Measurements from ENCODE around the gene RFPL4AL1. TPM values are rescaled to one million over a fixed set of nuclear protein-coding genes. Genes with fewer than 3 reads are reported as not detected.
"Not testable (repeated sequence)": the region's sequence is repeated elsewhere in the genome, so short reads cannot be mapped to it uniquely, and the experiment has no call there.

The RFPL4AL1 gene
- total RNA-seq (2021; ENCODE audit: unreplicated experiment): not detected
- polyA plus RNA-seq (2012): not detected in 2 replicates
- not detected for Bru-seq, nascent RNA
- not detected for BruChase-seq, experiment 1, labeled RNA remaining after a 6-hour chase
- BruChase-seq, experiment 2, labeled RNA remaining after a 2-hour chase: not detected
- long read RNA-seq: 0 reads

GRCh38 chr19:55768818-55769217 is at the start of gene RFPL4AL1:
Gene RFPL4AL1, plus strand, starts transcription at chr19:55769118. Its CDS starts 2,687 bp downstream, at chr19:55771805.
- POLR2A ChIA-PET; H3K9me2 ChIP-seq (ENCODE audit: insufficient read depth); ATAC-seq; CTCF ChIA-PET; intact Hi-C loops (cut with micrococcal nuclease); H3K4me3 ChIP-seq (replicated peaks in 1 of 2; ENCODE audit: low read depth in 1 of 2, low read length in 2 of 2); H3K4me1 ChIP-seq (ENCODE audit: control insufficient read depth in 1 of 2, insufficient read depth in 2 of 2, low read length in 2 of 2); H3K36me3 ChIP-seq (ENCODE audit: control insufficient read depth in 1 of 2, insufficient read depth in 2 of 2, low read length in 2 of 2); H2AFZ ChIP-seq (ENCODE audit: low read depth, low read length, poor library complexity, severe bottlenecking); H4K20me1 ChIP-seq (ENCODE audit: insufficient read depth); H3K27ac ChIP-seq (ENCODE audit: low read depth, low read length); H3K9ac ChIP-seq (ENCODE audit: low read length); H3K79me2 ChIP-seq (ENCODE audit: insufficient read depth, low read length); RAD21 ChIA-PET (ENCODE audit: low non-redundant PET in 1 of 2, low total read pairs in 2 of 2, uncharacterized antibody in 2 of 2, unreplicated experiment in 2 of 2); H3K4me2 ChIP-seq (ENCODE audit: low read length); BruUV-seq (replicated peaks); DNase-seq (ENCODE audit: low read depth, low spot score); H3K9me3 ChIP-seq (ENCODE audit: control insufficient read depth in 1 of 2, insufficient read depth in 1 of 2, low read depth in 1 of 2, low read length in 2 of 2): not testable (repeated sequence)
- peaks cover 52% of the 10 kb centered on the region for H3K27me3 ChIP-seq (ENCODE audit: insufficient read depth, low read length)

GRCh38 chr19:55720214-55720746 is 48.6 kb upstream of the RFPL4AL1 start:
- ChIA-PET RAD21 (ENCODE audit: low non-redundant PET in 1 of 2, low total read pairs in 2 of 2, uncharacterized antibody in 2 of 2, unreplicated experiment in 2 of 2) (no interaction called here), CTCF (interaction anchor here (1.7 kb wide), 1 partner anchor 16 kb away, joined by 4 read pairs; no protein-coding TSS in a partner anchor), POLR2A (no interaction called here)
- H3K9ac ChIP-seq (ENCODE audit: low read length): no peak overlapping the region
- no peaks in the 10 kb centered on the region for H3K9me2 ChIP-seq (ENCODE audit: insufficient read depth)
- DNase-seq (ENCODE audit: low read depth, low spot score): no peak
- ATAC-seq: no peak
- H2AFZ ChIP-seq (ENCODE audit: low read depth, low read length, poor library complexity, severe bottlenecking): no peak overlapping the region
- BruUV-seq (replicated peaks): no TSS peak
- no peaks in the 10 kb centered on the region for H4K20me1 ChIP-seq (ENCODE audit: insufficient read depth)
- 0 out of 4 replicates have a peak, but pooled peaks cover 0 to 4% of the 10 kb centered on the region in 2 experiments for H3K9me3 ChIP-seq (ENCODE audit: control insufficient read depth in 1 of 2, insufficient read depth in 1 of 2, low read depth in 1 of 2, low read length in 2 of 2)
- H3K79me2 ChIP-seq (ENCODE audit: insufficient read depth, low read length): no peaks in the 10 kb centered on the region
- H3K4me3 ChIP-seq (replicated peaks in 1 of 2; ENCODE audit: low read depth in 1 of 2, low read length in 2 of 2): no peak overlapping the region
- no peak overlapping the region for H3K27ac ChIP-seq (ENCODE audit: low read depth, low read length)
- no peak overlapping the region for H3K4me2 ChIP-seq (ENCODE audit: low read length)
- H3K4me1 ChIP-seq (ENCODE audit: control insufficient read depth in 1 of 2, insufficient read depth in 2 of 2, low read length in 2 of 2): no peaks in the 10 kb centered on the region
- intact Hi-C loops (cut with micrococcal nuclease): no loop called here
- H3K27me3 ChIP-seq (ENCODE audit: insufficient read depth, low read length): peaks cover 5% of the 10 kb centered on the region
- H3K36me3 ChIP-seq (ENCODE audit: control insufficient read depth in 1 of 2, insufficient read depth in 2 of 2, low read length in 2 of 2): no peaks in the 10 kb centered on the region
- no peak for TF ChIP-seq SRF (IDR thresholded peaks at IDR 0.05; ENCODE audit: low read depth)
- TF ChIP-seq FOSL1 (IDR thresholded peaks at IDR 0.05; ENCODE audit: low read depth): no peak
- TF ChIP-seq ELF1 (IDR thresholded peaks at IDR 0.05; ENCODE audit: borderline replicate concordance, low read depth): no peak
- no peak for TF ChIP-seq TCF7L2 (IDR thresholded peaks at IDR 0.05; ENCODE audit: borderline replicate concordance, extremely low read depth, insufficient read depth, insufficient read length)
- TF ChIP-seq MAX (IDR thresholded peaks at IDR 0.05): no peak
- no peak for TF ChIP-seq JUND (IDR thresholded peaks at IDR 0.05)
- no peak for TF ChIP-seq ZFX (IDR thresholded peaks at IDR 0.05)
- TF ChIP-seq RAD21 (IDR thresholded peaks at IDR 0.05; ENCODE audit: low read depth): no peak
- no peak for TF ChIP-seq SP1 (IDR thresholded peaks at IDR 0.05; ENCODE audit: low read depth)
- no peak for TF ChIP-seq ZBTB33 (IDR thresholded peaks at IDR 0.05; ENCODE audit: extremely low read depth, insufficient replicate concordance, low read length)
- TF ChIP-seq CTCF (IDR thresholded peaks at IDR 0.05 in 2 of 3, conservative IDR thresholded peaks at IDR 0.05 in 1 of 3; ENCODE audit: borderline replicate concordance in 1 of 3, insufficient read depth in 1 of 3, low read depth in 2 of 3, low read length in 2 of 3): no peak
- no peak for TF ChIP-seq EGR1 (IDR thresholded peaks at IDR 0.05; ENCODE audit: low read depth)
- TF ChIP-seq EZH2 (IDR thresholded peaks at IDR 0.05): no peak
- no peak for TF ChIP-seq ZNF274 (IDR thresholded peaks at IDR 0.05; ENCODE audit: low read depth, low read length)
- TF ChIP-seq POLR2AphosphoS5 (IDR thresholded peaks at IDR 0.05; ENCODE audit: low read depth, low read length): no peak
